HUES6 (cell line): ENCODE results near the gene DACH2.

Source experiments
- H3K27ac ChIP-seq: 2 replicates; pipeline ENCODE4 v1.7.0; 2013; ENCODE audit warnings: low read depth, mild to moderate bottlenecking, low read length, inconsistent platforms
- H3K27me3 ChIP-seq: 2 replicates; pipeline ENCODE4 v1.6.1; 2013; ENCODE audit warnings: low read length; ENCODE audit not compliant: control insufficient read depth, insufficient read depth
- H3K36me3 ChIP-seq: 2 replicates; pipeline ENCODE4 v1.6.1; 2013; ENCODE audit warnings: low read length; ENCODE audit not compliant: control insufficient read depth, insufficient read depth
- H3K4me1 ChIP-seq: 2 replicates; pipeline ENCODE4 v1.6.1; 2013; ENCODE audit warnings: low read length; ENCODE audit not compliant: control insufficient read depth, insufficient read depth
- H3K4me3 ChIP-seq: 2 replicates; pipeline ENCODE4 v1.5.1; 2013; ENCODE audit warnings: low read depth, low read length
- H3K9ac ChIP-seq: one replicate; pipeline ENCODE4 v1.6.1; 2013; ENCODE audit warnings: mild to moderate bottlenecking, low read length
- H3K9me3 ChIP-seq: 2 replicates; pipeline ENCODE4 v1.6.1; 2013; ENCODE audit warnings: low read depth, low read length; ENCODE audit not compliant: control insufficient read depth, insufficient read depth

Gene DACH2

GRCh38 chrX:86263526-86263925 lies 115.3 kb downstream of the DACH2 start:
- H3K27ac ChIP-seq: peak overlapping the region; percentile 38; the same call in 1 of the 2 replicates
- H3K4me1 ChIP-seq: peaks cover 20% of the 10 kb centered on the region
- H3K9me3 ChIP-seq: no peaks in the 10 kb centered on the region
- no peaks in the 10 kb centered on the region for H3K36me3 ChIP-seq
- H3K27me3 ChIP-seq: no peaks in the 10 kb centered on the region; the same call in 1 of the 2 replicates
- H3K4me3 ChIP-seq: no peak overlapping the region
- no peak overlapping the region for H3K9ac ChIP-seq

GRCh38 chrX:86295293-86295692 lies 147.0 kb downstream of the DACH2 start:
- Histone ChIP-seq H3K9ac (peak overlapping the region; percentile 66), H3K27ac (no peak overlapping the region), H3K9me3 (no peaks in the 10 kb centered on the region), H3K4me3 (peak overlapping the region; percentile 60), H3K27me3 (no peaks in the 10 kb centered on the region), H3K36me3 (no peaks in the 10 kb centered on the region), H3K4me1 (peaks cover 4% of the 10 kb centered on the region; the same call in 1 of the 2 replicates)

DNA sequence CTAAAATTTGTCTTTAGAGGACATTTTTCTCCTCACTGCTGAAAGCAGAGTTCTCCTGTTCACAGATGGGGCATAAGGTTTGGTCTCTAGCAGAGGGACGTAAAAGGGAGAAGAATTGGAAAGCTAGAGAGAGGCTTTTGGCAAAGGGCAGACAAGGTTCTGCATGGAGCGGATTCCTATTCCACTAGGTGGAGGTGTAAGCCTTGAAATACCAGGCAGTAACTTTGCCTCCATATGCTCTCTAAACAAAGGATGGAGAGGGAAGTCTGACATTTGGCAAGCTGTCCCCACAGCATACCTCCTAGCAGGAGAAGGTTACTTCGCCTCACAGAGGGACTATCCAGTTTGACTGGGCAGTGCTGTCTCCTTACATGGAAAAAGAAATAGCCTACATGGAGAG lies 174.7 kb downstream of the DACH2 start:
- Histone ChIP-seq H3K36me3 (no peaks in the 10 kb centered on the region), H3K27me3 (no peaks in the 10 kb centered on the region), H3K27ac (no peak overlapping the region), H3K4me1 (no peaks in the 10 kb centered on the region), H3K9ac (no peak overlapping the region), H3K9me3 (peaks cover 38% of the 10 kb centered on the region), H3K4me3 (no peak overlapping the region)

- no peaks in the 10 kb centered on the region for H3K36me3 ChIP-seq
- no peak overlapping the region for H3K27ac ChIP-seq
- 0 out of 2 replicates have a peak, but pooled peaks cover 3% of the 10 kb centered on the region for H3K4me1 ChIP-seq
- H3K9ac ChIP-seq: no peak overlapping the region
- peaks cover 6% of the 10 kb centered on the region; the same call in 1 of the 2 replicates for H3K9me3 ChIP-seq
- H3K27me3 ChIP-seq: no peaks in the 10 kb centered on the region
- no peak overlapping the region for H3K4me3 ChIP-seq
Measured at GRCh38 chrX:86329174-86329573, 180.9 kb downstream of the DACH2 start.

- Histone ChIP-seq H3K27me3 (no peaks in the 10 kb centered on the region), H3K9me3 (no peaks in the 10 kb centered on the region), H3K9ac (no peak overlapping the region), H3K4me3 (no peak overlapping the region), H3K27ac (no peak overlapping the region), H3K36me3 (no peaks in the 10 kb centered on the region), H3K4me1 (no peaks in the 10 kb centered on the region)
Measured at GRCh38 chrX:86348669-86349068, 200.4 kb downstream of the DACH2 start.

DNA sequence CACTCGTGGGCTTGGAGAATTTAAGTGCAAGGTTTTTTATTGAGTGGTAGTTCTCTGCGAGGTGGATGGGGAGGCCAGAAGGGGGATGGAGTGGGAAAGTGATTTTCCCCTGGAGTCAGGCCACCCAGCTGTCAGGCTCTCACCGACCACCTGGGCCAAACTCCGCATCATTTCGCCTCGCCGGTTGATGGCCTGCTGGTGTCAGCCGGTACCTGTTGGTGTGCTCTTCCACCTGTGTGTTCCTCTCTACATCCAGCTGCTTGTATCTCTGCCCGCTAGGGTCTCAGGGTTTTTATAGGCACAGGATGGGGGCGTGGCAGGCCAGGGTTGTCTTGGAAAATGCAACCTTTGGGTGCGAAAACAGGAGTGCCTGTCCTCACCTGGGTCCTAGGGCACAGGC lies 200.9 kb downstream of the DACH2 start:
- no peaks in the 10 kb centered on the region for H3K9me3 ChIP-seq
- no peak overlapping the region for H3K4me3 ChIP-seq
- H3K4me1 ChIP-seq: no peaks in the 10 kb centered on the region
- no peaks in the 10 kb centered on the region for H3K27me3 ChIP-seq
- no peak overlapping the region for H3K27ac ChIP-seq
- H3K9ac ChIP-seq: no peak overlapping the region
- H3K36me3 ChIP-seq: no peaks in the 10 kb centered on the region

DNA sequence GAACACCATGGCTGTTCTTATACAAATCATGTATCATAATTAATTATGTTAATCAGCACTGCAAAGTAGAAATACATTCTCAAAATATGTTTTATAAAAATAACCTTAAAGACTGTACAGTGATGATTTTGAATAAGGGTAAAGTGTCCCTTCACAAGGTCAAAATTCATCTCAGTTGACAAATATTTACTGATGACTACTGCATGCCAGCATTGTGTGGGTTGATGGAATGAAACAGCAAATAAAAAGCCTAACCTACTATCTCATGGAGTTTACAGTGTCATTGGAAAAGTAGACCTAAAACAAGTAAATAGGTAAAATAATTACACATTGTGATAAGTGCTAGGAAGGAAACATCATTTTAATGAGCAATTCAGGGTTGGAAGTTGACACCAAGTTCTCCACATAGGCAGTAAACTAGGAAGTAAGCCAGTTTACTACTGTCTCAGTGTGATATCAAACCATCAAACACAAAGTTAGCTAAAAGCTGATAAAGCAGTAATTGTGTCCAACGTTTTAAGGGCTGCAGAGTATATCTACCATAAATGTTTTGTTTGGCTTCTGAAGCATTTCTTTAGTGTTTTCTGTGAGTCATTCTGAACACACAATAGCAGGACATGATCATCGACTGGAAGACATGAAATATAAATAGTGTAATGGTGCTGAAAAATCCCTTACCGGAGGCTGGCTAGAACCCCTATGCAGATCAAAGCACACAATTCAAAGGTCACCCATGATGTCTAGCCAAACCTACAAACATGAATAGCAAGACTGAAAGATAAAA lies 221.8 kb downstream of the DACH2 start:
- no peak overlapping the region for H3K27ac ChIP-seq
- no peaks in the 10 kb centered on the region; the same call in 1 of the 2 replicates for H3K27me3 ChIP-seq
- H3K4me3 ChIP-seq: no peak overlapping the region
- no peak overlapping the region for H3K9ac ChIP-seq
- H3K4me1 ChIP-seq: no peaks in the 10 kb centered on the region
- no peaks in the 10 kb centered on the region for H3K9me3 ChIP-seq
- H3K36me3 ChIP-seq: no peaks in the 10 kb centered on the region

- no peaks in the 10 kb centered on the region; the same call in 1 of the 2 replicates for H3K27me3 ChIP-seq
- H3K9me3 ChIP-seq: no peaks in the 10 kb centered on the region
- no peak overlapping the region for H3K9ac ChIP-seq
- no peak overlapping the region for H3K4me3 ChIP-seq
- no peaks in the 10 kb centered on the region for H3K4me1 ChIP-seq
- H3K27ac ChIP-seq: no peak overlapping the region
- H3K36me3 ChIP-seq: no peaks in the 10 kb centered on the region
Measured at GRCh38 chrX:86370927-86371326, 222.7 kb downstream of the DACH2 start.

GRCh38 chrX:86379209-86379608 lies 231.0 kb downstream of the DACH2 start:
- H3K9me3 ChIP-seq: no peaks in the 10 kb centered on the region
- H3K9ac ChIP-seq: no peak overlapping the region
- H3K27me3 ChIP-seq: no peaks in the 10 kb centered on the region; the same call in 1 of the 2 replicates
- no peak overlapping the region for H3K4me3 ChIP-seq
- no peaks in the 10 kb centered on the region for H3K36me3 ChIP-seq
- no peak overlapping the region for H3K27ac ChIP-seq
- no peaks in the 10 kb centered on the region for H3K4me1 ChIP-seq

DNA sequence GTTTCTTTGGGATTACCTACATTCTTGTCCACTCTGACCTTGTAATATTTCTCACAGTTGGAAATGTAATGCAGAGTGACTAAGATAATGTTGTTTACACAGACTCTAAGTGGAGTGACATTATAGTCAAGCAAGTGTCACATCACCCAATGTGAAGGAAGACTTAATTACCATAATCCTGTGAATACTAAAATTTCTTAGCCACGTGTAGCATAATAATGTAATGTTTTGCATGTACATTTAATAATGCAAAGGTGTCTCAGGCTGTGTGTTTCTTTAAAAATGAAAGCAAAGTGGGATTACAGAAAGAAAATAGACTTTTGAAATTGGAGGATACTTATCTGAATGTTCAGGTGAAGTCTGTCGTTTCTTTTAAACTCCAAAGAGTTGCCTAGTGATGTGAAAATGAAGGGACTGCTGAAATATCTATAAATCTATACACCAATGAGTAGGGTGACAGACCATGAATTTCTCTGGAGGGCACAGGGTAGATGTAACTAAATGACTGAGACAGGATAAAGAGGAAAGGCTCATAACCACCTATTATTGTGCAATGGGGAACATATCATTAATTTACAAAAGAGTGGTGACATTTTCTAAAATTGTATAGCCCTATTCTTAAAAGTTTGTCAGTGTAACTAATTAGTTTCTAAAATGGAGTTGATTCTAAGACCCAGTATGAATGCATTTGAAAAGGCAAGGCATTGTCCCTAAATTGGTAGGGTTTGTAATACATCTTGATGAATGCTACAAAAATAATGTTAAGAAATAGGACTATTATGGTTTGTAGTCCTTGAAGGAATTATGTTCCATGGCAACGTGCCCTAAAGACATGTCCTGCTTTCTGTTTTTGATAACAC lies 235.7 kb downstream of the DACH2 start:
- H3K9me3 ChIP-seq: no peaks in the 10 kb centered on the region
- no peaks in the 10 kb centered on the region for H3K36me3 ChIP-seq
- H3K27me3 ChIP-seq: no peaks in the 10 kb centered on the region; the same call in 1 of the 2 replicates
- H3K4me3 ChIP-seq: no peak overlapping the region
- no peak overlapping the region for H3K27ac ChIP-seq
- H3K9ac ChIP-seq: no peak overlapping the region
- H3K4me1 ChIP-seq: no peaks in the 10 kb centered on the region

DNA sequence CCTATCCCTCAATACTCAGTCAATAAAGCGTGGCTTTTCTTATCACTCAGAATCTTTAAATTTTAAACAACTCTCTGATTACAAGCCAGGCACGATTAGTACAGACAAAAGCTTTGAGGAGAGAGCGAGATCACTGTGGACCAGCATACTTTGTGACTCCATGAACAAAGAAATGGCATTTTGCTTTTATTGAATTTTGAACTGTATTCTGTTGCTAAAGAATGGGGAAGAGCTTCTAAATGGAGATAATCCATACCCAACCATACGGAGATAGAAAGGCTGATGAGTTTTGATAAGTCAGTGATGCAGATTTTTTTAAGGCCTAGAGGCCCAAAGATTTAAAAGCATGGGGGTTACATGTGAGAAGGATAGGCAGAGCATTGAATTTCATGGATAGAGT lies 259.1 kb downstream of the DACH2 start:
- H3K36me3 ChIP-seq: no peaks in the 10 kb centered on the region
- H3K27ac ChIP-seq: no peak overlapping the region
- H3K4me3 ChIP-seq: no peak overlapping the region
- H3K27me3 ChIP-seq: no peaks in the 10 kb centered on the region; the same call in 1 of the 2 replicates
- peaks cover 13% of the 10 kb centered on the region for H3K9me3 ChIP-seq
- no peak overlapping the region for H3K9ac ChIP-seq
- H3K4me1 ChIP-seq: no peaks in the 10 kb centered on the region
